ENCODE data around the gene IL19. TPM values are rescaled to one million over a fixed set of nuclear protein-coding genes. Genes with fewer than 3 reads are reported as not detected.

The IL19 gene
- not detected for polyA plus RNA-seq (ENCODE audit: insufficient read length in 12 of 12)
- long read RNA-seq, donor 1, result 0 reads
- long read RNA-seq, donor 2, result 0 reads
- long read RNA-seq, donor 3, result 0 reads
- long read RNA-seq, donor 4, result 0 reads
- long read RNA-seq, donor 5, result 0 reads
- long read RNA-seq, donor 6, result 0 reads
- long read RNA-seq, donor 7, result 0 reads
- long read RNA-seq, donor 8, result 0 reads
- long read RNA-seq, donor 9, result 0 reads
- long read RNA-seq, donor 10, result 0 reads
- long read RNA-seq, donor 11, result 0 reads

GRCh38 chr1:206770531-206771337, at the start of gene IL19:
Gene IL19 (plus strand): TSS chr1:206770773. CDS start chr1:206836663, 65,890 bp downstream.
- no peak for DNase-seq

- DNase-seq, result no peak
Measured at GRCh38 chr1:206721454-206721853, 49.1 kb upstream of the IL19 start.

- no peak for DNase-seq
Measured at GRCh38 chr1:206722751-206723461, 47.7 kb upstream of the IL19 start.

- no peak for DNase-seq
Measured at GRCh38 chr1:206723462-206723804, 47.1 kb upstream of the IL19 start.

GRCh38 chr1:206723805-206724472, 46.6 kb upstream of the IL19 start:
- DNase-seq, result no peak

DNA sequence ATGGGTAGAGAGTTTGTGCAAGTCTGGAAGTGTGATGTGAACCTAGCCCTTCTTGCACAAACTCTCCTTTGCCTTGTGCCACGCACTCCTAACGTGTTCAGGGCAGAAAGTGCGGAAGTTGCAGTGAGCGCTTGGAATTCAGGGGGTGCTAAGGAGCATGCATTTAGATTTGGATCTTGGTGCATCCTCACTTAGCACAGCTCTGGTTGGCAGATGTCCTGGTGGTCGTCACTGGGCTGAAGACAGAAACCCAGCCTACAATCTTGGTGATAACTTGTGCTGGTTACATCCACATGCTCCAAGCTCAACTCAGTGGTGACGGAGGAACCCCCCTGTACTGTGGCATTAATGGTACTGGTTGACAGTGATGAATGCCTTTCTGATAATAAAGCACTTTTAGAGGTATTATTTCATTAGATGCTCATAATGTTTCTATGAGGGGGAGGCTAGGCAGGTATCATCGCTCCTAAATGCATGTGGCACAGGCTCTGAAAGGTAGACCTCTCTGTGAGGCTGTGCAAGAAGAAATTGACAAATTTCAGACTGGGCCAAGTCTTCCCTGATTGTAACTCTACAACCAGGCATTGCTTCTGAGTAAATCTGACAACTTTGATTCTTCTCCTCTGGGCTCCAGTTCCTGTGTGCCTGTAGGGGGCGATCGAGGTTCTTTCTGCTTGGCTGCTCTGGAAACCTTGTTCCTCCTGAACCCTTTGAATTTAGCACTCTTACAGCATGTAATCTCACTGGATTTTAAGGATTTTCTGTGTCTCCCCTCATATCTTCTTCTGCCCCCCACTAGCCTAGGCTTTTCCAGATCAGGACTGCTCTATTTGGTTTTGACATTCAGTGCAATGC, 45.2 kb upstream of the IL19 start:
- DNase-seq, result no peak

GRCh38 chr1:206727981-206728696, 42.4 kb upstream of the IL19 start:
- no peak for DNase-seq

GRCh38 chr1:206728697-206728987, 41.9 kb upstream of the IL19 start:
- no peak for DNase-seq

DNA sequence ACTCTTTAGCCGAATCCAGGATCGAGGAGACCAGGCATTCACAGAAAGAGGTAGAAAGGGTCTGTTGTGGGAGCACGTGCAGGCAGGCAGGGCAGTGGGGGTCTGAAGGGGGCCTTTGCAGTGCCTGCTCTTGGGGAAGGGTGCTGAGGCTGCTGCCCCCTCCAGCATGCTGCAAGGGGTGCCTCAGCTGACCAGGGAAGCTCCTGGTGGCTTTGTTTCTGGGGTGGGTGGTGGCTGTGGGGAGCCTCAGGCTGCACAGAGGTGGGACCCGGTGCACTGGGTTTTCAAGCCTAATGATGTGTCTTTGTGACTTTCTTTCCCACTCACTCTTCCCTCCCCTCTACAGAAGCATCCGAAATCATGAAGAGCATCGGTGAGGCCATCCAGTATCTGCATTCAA, 41.5 kb upstream of the IL19 start:
- no peak for DNase-seq

GRCh38 chr1:206729507-206729906, 41.1 kb upstream of the IL19 start:
- no peak for DNase-seq

DNA sequence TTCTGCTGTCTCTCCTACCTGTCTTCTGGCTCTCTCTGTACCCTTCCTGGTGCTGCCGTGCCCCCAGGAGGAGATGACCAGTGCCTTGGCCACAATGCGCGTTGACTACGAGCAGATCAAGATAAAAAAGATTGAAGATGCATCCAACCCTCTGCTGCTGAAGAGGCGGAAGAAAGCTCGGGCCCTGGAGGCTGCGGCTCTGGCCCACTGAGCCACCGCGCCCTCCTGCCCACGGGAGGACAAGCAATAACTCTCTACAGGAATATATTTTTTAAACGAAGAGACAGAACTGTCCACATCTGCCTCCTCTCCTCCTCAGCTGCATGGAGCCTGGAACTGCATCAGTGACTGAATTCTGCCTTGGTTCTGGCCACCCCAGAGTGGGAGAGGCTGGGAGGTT, 38.1 kb upstream of the IL19 start:
- no peak for DNase-seq

GRCh38 chr1:206732992-206733391, 37.6 kb upstream of the IL19 start:
- DNase-seq, result no peak

DNA sequence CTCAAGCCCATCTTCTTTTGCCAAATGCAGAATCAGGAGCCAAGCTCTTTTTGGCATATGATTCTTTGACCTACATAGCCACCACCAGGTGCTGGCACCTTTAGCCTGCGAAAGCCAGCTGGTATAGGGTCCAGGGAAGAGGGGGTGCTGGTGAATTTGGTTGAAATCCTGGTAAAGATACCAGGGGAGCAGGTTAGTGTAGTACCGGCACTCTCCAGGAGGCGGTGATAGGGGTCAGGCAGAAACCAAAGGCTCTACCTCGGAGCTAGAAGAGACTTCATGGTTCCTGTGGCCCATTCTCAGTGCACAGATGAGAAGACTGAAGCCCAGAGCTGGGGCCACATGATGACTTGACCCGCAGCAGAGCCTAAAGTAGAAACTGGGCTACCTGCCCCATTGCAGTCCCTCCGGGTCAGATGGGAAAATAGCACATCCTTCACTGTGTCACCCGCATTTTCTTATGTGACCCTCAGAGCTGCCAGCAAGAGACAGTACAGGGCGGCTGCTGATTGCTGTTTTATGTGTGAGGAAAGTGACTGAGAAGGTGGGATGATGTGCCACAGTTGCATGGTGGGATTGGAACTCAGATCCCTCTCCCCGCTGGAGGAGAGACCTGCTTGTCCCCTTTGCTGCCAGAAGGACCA, 36.0 kb upstream of the IL19 start:
- DNase-seq, result no peak

- no peak for DNase-seq
Measured at GRCh38 chr1:206735553-206736031, 35.0 kb upstream of the IL19 start.

DNA sequence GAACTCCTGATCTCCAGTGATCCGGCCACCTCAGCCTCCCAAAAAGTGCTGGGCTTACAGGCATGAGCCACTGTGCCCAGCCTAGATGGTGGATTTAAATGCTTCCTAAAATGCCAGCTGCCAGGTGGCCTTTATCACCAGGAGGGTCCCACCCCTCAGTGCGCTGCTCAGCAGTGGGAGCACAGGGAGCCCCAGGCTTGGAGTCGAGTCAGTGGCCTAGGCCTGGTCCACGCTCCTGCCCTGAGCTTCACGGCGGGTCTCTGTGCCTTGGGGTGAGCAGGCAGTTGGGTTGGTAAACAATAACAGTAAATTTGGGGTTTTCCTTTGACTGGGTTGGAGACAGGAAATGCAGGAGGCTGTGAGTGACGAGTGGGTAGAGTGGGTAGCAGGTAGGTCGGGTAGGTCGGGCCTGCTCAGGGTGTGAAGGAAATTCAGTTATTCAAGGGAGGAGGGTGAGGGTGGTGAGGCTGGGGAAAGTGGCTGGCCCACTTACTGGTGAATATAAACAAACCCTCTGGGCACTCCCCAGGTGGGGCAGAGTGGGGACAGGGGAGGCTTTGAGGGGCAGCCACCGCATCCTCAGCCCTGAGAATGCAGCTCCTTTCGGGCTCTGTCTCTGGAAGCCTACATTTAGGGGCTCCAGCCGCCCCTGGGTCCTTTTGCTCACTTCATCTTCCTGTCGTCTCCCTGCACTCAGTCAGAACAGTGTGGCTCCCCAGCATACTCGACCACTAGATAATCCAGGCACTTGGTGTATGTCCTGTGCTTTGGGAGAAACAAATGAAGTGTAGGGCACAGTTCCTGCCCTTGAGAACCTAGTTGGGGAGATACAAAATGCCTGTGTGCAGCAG, 33.5 kb upstream of the IL19 start:
- no peak for DNase-seq

DNA sequence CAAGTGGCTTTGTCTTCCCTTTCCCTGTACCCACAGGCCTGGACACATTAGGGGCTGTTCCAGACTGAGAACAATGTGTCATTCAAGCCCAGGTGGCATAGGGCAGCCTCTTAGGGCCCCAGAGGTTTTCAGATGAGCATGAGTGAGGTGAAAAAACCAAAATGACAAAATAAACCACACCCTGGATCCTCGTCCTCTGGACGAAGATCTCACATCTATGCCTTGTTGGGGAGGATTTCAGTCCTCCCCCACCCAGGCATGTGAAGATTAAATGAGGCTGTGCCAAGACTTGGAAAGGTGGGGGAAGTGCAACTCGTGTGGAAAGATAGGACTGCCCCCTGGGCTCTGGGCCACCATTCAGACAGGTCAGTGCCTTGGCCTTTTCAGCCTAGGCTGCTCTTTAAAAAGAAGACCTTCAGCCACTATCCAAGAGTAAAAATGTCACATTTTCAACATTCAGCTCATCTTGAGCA, 32.8 kb upstream of the IL19 start:
- DNase-seq, result no peak

DNA sequence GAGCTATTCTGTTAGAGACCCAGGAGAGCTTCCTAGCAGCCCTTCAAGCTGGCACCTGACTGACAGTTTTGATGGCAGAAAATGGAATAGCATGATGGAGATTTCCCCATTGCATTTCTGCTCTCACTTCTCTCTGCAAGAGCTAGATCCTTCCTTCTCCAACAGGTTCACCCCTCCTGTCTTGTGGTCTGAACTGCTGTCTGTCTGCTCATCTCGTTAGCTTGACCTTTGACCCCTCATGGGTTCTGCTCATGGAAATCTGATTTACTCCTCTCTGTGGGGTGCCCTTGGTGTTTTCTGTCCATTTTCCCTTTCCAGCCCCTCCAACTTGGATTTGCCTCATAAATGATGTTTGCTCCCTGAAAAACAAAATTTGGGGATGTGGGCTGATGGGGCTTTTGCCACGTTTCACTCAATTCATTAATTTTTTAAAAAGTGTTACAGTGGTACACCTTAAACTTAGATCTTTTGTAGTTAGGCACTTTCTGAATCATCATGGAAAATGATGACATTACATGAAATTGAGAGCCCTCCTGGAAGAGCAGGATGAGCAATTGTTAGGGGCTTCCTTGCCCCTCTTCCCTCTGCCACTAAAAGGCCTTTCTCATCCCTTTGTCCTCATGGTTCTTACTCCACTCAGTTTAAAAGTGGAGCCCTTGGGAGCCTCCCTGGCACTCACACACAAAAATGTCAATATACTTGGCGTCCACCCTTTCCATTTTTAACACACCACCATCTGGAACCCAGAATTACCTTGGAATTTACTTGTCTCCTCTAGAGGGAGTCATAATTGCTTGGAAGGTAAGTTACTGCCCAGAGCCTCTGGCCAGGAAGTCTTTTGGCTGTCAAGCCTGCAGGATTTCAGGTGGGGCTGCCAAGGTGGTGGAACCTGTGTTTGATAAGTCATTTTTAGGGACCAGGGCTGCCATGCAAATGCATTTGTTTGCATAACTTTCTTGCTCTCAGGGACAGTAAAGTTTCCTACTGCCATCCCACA, 31.9 kb upstream of the IL19 start:
- DNase-seq, result no peak
